NCI-H1436 (cell line): ENCODE measurements around the gene OR4N2.
"Not testable (repeated sequence)": the region's sequence is repeated elsewhere in the genome, so short reads cannot be mapped to it uniquely, and the experiment has no call there.

Experiments used
- DNase-seq: peaks from one replicate; lab custom pipeline; 2025; lab: John Stamatoyannopoulos, UW

OR4N2 gene

GRCh38 chr14:19834203-19834848, 30.8 kb downstream of the OR4N2 start:
- DNase-seq: not testable (repeated sequence)

DNA sequence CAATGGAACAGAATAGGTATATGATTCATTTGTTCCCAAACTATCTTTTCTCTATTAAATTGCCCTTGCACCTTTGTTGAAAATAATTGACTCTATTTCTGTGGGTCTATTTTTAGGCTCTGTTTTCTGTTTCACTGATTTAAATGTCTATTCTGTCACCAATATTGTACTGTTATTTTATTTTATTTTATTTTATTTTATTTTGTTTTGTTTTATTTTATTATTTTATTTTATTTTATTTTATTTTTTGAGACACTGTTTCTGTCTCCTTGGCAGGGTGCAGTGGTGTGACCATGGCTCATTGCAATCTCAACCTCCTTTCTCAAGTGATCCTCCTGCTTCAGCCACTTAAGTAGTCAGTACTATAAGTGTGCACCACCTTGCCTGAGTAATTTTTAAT, 34.9 kb downstream of the OR4N2 start:
- no peak for DNase-seq

DNA sequence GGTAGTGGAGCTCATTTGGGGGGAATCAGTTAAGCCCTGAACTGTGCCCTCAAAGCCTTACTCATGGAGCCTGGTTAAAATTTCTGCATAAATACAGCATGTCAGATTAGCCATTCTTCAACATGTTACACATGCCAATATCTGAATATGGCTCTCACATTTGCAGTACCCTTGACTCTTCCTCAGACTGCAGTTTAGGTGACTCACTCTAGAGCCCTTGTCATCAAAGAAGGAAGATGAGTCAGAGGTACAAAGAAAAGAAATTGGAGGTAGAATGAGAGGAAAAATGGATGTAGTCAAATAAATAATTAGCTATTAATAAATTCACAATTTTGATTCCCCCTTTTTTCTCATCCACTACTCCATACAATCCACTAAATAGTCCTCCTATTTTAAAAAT, 47.8 kb downstream of the OR4N2 start:
- no peak for DNase-seq

GRCh38 chr14:19866061-19866669, 62.6 kb downstream of the OR4N2 start:
- DNase-seq: not testable (repeated sequence)

- no peak for DNase-seq
Observed at GRCh38 chr14:19873178-19873577, 69.6 kb downstream of the OR4N2 start.

DNA sequence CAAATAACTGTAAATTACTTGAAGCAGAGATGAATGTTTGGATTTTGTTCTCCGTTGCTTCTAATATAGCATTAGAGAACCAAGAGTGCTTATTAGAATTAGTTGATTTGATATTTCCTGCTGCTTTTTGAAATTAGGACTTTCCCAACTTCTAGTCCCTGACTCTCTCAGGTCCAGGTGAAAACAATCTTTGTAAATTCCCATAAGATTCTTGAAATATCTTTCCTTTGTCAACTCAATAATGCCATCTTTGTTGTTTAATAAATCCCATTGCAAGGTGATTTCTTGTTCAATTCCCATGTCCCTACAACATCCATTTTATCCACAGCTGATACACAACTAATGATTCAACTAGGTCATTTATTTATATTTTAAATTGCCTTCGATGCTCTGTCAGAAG, 71.3 kb downstream of the OR4N2 start, which contains the start of gene OR4K2:
TSS of gene OR4K2 (plus strand) at position 301 of the 400 bp plus-strand sequence. CDS start 1,126 bp downstream, outside the sequence.
- DNase-seq: no peak

- no peak for DNase-seq
Observed at GRCh38 chr14:19878029-19878642, 74.6 kb downstream of the OR4N2 start.
